GM12874 (cell line): ENCODE data around the gene TIPRL.

ENCODE experiments used
- CTCF ChIP-seq: IDR thresholded peaks from 2 replicates; pipeline ENCODE4 v1.5.1; 2011; ENCODE audit warnings: low read depth, mild to moderate bottlenecking, control low read depth, low read length, moderate library complexity; ENCODE audit not compliant: insufficient read depth

Gene TIPRL

GRCh38 chr1:168161459-168161858, 17.3 kb upstream of the TIPRL start:
- no peak for TF ChIP-seq CTCF

- TF ChIP-seq CTCF: no peak
These were observed 15.1 kb upstream of the TIPRL start for GRCh38 chr1:168163670-168164069.

- TF ChIP-seq CTCF: no peak
These were observed 14.0 kb upstream of the TIPRL start for GRCh38 chr1:168164771-168165170.

GRCh38 chr1:168167806-168168205, 11.0 kb upstream of the TIPRL start:
- no peak for TF ChIP-seq CTCF

DNA sequence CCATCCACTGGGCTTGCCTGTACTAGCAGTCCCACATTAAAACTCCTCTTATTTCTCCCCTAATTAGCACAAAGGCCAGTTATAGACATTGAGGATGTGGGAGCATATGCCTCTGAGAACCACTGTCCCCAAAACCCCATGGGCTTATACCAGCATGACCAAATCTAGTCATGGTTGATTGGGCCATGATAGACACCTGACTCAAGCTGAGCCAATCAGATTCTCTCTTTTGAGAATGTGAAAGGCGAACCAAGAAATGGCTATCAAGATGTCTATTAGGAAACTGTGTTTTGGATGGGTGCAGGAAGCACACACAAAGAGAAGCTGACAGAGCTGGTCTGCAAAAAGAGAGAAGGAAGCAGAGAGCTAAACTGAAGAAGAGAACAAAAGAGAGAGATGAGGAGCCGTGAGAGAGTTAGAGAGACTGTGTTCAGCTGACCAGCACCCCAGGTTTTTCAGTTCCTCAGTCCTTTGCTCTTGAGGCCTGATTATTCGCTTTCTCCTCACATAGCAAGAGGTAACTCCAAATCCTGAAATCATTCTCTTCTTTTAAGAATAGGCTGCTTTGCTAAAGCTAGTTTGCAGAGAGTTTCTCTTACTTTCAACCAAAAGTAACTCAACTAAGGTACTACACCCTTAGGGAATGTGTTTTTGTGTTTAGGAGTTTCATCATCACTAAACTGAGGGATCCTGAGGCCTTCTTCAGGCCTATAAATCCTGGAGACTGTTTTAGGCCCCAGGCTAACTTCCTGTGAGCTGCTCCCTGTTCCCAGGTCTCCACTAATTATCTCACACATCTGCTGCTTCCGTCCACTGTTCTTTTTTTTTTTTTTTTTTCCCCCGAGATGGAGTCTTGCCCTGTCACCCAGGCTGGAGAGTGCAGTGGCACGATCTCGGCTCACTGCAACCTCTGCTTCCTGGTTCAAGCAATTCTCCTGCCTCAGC, 7.9 kb upstream of the TIPRL start:
- TF ChIP-seq CTCF: no peak

GRCh38 chr1:168172250-168172915, 6.4 kb upstream of the TIPRL start:
- TF ChIP-seq CTCF: no peak

- TF ChIP-seq CTCF: no peak
These were observed 530 bp upstream of the TIPRL start for GRCh38 chr1:168178227-168178637.
